Measurements from ENCODE around the gene CEL. TPM values are rescaled to one million over a fixed set of nuclear protein-coding genes. Genes with fewer than 3 reads are reported as not detected.
"Not testable (repeated sequence)": the region's sequence is repeated elsewhere in the genome, so short reads cannot be mapped to it uniquely, and the experiment has no call there.

CEL gene
- total RNA-seq, 1 donor from 2014 or later = 3.4 TPM

DNA sequence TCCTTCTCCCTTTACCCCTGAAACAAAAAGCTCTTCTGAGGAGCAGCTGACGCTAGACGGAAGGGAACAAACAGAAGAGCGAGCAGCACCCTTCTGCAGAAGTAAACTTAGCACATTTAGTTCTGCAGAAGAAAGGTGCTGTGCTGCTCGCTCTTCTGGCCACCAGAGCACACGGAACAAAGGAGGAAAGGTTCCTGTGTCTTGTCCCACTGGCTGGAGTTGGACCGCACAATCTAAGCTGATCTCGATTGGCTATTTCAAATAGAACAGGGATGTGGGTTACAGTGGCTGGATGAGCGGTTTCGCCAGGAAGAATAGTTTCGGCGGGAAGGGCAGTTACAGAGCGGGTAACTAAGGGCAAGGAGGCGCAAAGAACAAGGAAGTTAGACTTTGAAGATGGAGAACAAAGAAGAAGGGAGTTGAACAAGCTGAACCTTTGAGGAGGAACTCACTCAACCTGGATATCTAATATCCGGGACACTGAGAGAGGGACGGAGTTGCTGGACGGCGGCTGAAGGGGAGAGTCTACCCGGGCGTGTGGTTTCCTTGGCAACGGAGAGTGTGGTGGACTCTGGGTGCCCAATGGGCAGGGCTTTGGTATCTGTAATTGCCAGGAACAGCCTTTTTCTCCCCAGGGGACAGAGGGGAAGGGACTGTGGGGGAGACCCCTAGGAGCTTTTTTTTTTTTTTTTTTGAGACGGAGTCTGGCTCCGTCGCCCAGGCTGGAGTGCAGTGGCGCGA is 23.8 kb upstream of the CEL start:
- peaks cover 93% of the 10 kb centered on the region for H4K20me1 ChIP-seq (ENCODE audit: insufficient read depth, low read length)
- TF ChIP-seq EZH2 (IDR thresholded peaks at IDR 0.05; ENCODE audit: insufficient read depth, low read length) = no peak
- TF ChIP-seq, protein P1, sequence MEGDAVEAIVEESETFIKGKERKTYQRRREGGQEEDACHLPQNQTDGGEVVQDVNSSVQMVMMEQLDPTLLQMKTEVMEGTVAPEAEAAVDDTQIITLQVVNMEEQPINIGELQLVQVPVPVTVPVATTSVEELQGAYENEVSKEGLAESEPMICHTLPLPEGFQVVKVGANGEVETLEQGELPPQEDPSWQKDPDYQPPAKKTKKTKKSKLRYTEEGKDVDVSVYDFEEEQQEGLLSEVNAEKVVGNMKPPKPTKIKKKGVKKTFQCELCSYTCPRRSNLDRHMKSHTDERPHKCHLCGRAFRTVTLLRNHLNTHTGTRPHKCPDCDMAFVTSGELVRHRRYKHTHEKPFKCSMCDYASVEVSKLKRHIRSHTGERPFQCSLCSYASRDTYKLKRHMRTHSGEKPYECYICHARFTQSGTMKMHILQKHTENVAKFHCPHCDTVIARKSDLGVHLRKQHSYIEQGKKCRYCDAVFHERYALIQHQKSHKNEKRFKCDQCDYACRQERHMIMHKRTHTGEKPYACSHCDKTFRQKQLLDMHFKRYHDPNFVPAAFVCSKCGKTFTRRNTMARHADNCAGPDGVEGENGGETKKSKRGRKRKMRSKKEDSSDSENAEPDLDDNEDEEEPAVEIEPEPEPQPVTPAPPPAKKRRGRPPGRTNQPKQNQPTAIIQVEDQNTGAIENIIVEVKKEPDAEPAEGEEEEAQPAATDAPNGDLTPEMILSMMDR (IDR thresholded peaks at IDR 0.05; ENCODE audit: insufficient read depth, low read depth, low read length) = no peak
- H3K4me2 ChIP-seq (ENCODE audit: low read length) = no peak overlapping the region
- H3K36me3 ChIP-seq (ENCODE audit: insufficient read depth, low read length) = peaks cover 9% of the 10 kb centered on the region
- no peak overlapping the region for H3K27ac ChIP-seq (ENCODE audit: low read depth, low read length)
- no peak overlapping the region for H3K4me3 ChIP-seq (ENCODE audit: insufficient read depth, low read depth, low read length)
- Mint-ChIP-seq H3K4me3 (ENCODE audit: unreplicated experiment) (no peak overlapping the region), H3K36me3 (ENCODE audit: low read depth, unreplicated experiment) (peaks cover 19% of the 10 kb centered on the region), H3K9me3 (ENCODE audit: unreplicated experiment) (no peaks in the 10 kb centered on the region), H3K4me1 (ENCODE audit: low read depth, unreplicated experiment) (peaks cover under 1% of the 10 kb centered on the region), H3K27me3 (ENCODE audit: low read depth, unreplicated experiment) (no peaks in the 10 kb centered on the region), H3K27ac (ENCODE audit: unreplicated experiment) (no peak overlapping the region)
- H3K79me2 ChIP-seq (ENCODE audit: insufficient read depth, low read length) = peaks cover 87% of the 10 kb centered on the region
- H3K9me3 ChIP-seq (ENCODE audit: insufficient read depth, low read depth, low read length) = no peaks in the 10 kb centered on the region
- H3K9ac ChIP-seq (ENCODE audit: low read length) = no peak overlapping the region
- H3K27me3 ChIP-seq (ENCODE audit: insufficient read depth, low read length) = no peaks in the 10 kb centered on the region
- FAIRE-seq (no peak), DNase-seq (ENCODE audit: low read depth) (no peak)
- no peaks in the 10 kb centered on the region for H3K4me1 ChIP-seq (ENCODE audit: insufficient read depth, low read length)
- no peak overlapping the region for H2AFZ ChIP-seq (ENCODE audit: low read depth, low read length)

DNA sequence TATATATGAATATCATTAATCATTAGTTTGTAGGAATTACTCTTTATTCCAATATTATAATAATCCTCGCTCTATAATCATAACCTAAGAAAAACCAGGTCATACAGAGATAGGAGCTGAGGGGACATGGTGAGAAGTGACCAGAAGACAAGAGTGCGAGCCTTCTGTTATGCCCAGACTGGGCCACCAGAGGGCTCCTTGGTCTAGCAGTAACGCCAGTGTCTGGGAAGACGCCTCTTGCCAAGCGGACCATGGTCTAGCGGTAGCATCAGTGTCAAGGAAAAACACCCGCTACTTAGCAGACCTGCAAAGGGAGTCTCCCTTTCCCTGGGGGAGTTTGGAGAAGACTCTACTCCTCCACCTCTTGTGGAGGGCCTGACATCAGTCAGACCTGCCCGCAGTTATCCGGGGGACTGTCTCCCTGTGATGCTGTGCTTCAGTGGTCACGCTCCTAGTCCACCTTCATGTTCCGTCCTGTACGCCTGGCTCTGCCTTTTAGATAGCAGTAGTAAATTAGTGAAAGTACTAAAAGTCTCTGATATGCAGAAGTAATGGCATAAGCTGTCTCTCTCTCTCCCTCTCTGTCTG is 20.8 kb upstream of the CEL start:
- not testable (repeated sequence) for H3K9ac ChIP-seq (ENCODE audit: low read length); H3K4me1 ChIP-seq (ENCODE audit: insufficient read depth, low read length)

More for the DNA sequence above, 20.8 kb upstream of the CEL start:
- not testable (repeated sequence) for H2AFZ ChIP-seq (ENCODE audit: low read depth, low read length); H3K4me3 ChIP-seq (ENCODE audit: insufficient read depth, low read depth, low read length); H3K27ac ChIP-seq (ENCODE audit: low read depth, low read length); H3K27me3 ChIP-seq (ENCODE audit: insufficient read depth, low read length); FAIRE-seq; H3K27ac Mint-ChIP-seq (ENCODE audit: unreplicated experiment); H3K4me3 Mint-ChIP-seq (ENCODE audit: unreplicated experiment); H3K4me1 Mint-ChIP-seq (ENCODE audit: low read depth, unreplicated experiment); H3K9me3 Mint-ChIP-seq (ENCODE audit: unreplicated experiment); H3K27me3 Mint-ChIP-seq (ENCODE audit: low read depth, unreplicated experiment); H3K9me3 ChIP-seq (ENCODE audit: insufficient read depth, low read depth, low read length); H3K4me2 ChIP-seq (ENCODE audit: low read length)
- peaks cover 15% of the 10 kb centered on the region for H3K36me3 Mint-ChIP-seq (ENCODE audit: low read depth, unreplicated experiment)
- TF ChIP-seq, protein P1 (IDR thresholded peaks at IDR 0.05; ENCODE audit: insufficient read depth, low read depth, low read length) = peak; percentile 43
- peak; percentile 39 for DNase-seq (ENCODE audit: low read depth)
- peaks cover 57% of the 10 kb centered on the region for H3K79me2 ChIP-seq (ENCODE audit: insufficient read depth, low read length)
- H3K36me3 ChIP-seq (ENCODE audit: insufficient read depth, low read length) = peaks cover 12% of the 10 kb centered on the region
- H4K20me1 ChIP-seq (ENCODE audit: insufficient read depth, low read length) = peaks cover 81% of the 10 kb centered on the region
